Embryonic facial prominence (tissue), 1 donor: ENCODE measurements around the gene NCAPD2.

ENCODE experiments used
- DNase-seq: peaks from one replicate; pipeline ENCODE4 v3.0.0-alpha.2; 2016; ENCODE audit errors: extremely low spot score

Gene NCAPD2

GRCh38 chr12:6493497-6494257, at the start of gene NCAPD2:
NCAPD2 (plus strand) TSS chr12:6494102; CDS start chr12:6495099, 997 bp downstream.
- DNase-seq, result peak; percentile 92

GRCh38 chr12:6444704-6445688, 48.9 kb upstream of the NCAPD2 start, which contains the start of gene CD27:
CD27 (plus strand) TSS chr12:6444955; CDS start chr12:6445096, 141 bp downstream.
- DNase-seq, result no peak

- DNase-seq, result no peak
These were observed 43.6 kb upstream of the NCAPD2 start for GRCh38 chr12:6450091-6450868.

DNA sequence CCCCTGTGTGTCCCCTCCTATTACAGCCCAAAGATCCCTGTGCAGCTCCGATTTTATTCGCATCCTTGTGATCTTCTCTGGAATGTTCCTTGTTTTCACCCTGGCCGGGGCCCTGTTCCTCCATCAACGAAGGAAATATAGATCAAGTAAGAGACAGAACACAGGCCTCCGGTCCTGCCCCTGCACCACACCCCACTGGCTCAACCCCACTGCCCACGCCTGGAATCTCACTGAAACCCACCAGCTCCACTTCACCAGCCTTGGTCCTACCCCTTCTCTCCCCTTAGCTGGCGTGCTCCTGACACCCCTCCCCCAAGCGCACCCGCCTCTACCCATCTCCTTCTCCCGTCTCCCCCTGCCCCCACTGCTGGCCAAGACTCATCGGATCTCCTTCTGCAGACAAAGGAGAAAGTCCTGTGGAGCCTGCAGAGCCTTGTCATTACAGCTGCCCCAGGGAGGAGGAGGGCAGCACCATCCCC, 43.0 kb upstream of the NCAPD2 start:
- DNase-seq, result no peak

- DNase-seq, result peak; percentile 57
These were observed 42.3 kb upstream of the NCAPD2 start, which contains the start of gene TAPBPL for GRCh38 chr12:6451348-6452244. TAPBPL (plus strand) TSS chr12:6452042; CDS start chr12:6452249, 207 bp downstream.

DNA sequence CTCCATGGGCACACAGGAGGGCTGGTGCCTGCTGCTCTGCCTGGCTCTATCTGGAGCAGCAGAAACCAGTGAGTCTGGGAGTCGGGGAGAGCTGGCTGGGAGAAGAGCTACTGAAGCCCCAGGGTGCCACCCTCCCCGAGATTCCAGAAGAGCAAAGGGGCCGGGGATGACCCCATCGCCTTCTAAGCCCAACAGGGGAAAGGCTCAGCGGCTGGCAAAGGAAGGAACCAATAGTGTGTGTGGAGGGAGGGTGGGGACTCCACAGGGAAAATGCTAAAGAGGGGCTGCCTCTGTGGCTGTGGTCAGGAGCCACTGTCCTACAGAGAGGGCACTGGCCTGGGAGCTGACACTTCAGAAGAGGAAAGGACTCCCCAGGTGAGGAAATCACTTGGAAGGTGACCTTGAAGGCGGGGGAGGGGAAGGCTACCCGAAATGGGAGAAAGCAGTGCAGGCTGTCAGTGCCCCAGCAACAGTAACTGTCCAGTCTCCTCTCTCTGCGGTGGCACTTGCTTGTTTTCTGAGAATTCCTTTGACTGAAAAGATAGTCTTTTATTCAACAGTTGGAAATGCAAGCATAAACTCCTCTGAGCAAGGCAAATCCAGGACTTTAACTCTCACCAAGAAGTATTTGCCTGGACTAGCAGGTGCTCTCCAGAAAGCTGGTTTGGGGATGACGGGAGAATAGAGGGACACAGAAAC, 41.5 kb upstream of the NCAPD2 start:
- no peak for DNase-seq

GRCh38 chr12:6452944-6453630, 40.8 kb upstream of the NCAPD2 start:
- no peak for DNase-seq

GRCh38 chr12:6457220-6457945, 36.5 kb upstream of the NCAPD2 start:
- no peak for DNase-seq

- DNase-seq, result no peak
These were observed 35.5 kb upstream of the NCAPD2 start for GRCh38 chr12:6458281-6459003.

GRCh38 chr12:6459004-6459337, 34.9 kb upstream of the NCAPD2 start:
- no peak for DNase-seq

DNA sequence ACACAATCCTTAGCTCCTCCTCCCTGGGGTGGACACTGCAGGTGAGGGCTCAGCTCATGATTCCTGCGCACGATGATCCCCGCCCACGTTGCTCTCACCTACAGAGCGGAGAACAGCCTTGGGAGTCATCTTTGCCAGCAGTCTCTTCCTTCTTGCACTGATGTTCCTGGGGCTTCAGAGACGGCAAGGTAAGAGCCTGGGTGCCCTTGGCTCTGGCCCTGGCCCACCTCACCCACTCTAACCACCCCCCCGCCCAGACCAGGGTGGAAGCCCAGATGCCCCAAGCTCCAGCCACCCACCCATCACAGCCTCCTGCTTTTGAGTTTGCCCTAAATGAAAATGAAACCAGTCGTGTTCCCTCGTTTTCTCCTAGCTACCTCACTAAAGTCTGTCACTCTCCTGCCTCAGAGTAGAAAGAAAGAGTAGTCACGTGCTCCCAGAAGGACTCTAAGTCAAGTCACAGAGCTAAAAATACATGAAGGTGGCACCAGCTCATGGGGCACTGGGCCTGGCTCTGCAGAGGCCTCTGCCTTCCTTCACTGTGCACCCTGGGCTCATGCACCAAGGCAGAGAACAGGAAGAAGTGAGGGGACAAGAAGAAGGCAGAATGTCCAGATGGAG, 33.0 kb upstream of the NCAPD2 start:
- no peak for DNase-seq

- DNase-seq, result no peak
These were observed 32.3 kb upstream of the NCAPD2 start for GRCh38 chr12:6461401-6462233.

DNA sequence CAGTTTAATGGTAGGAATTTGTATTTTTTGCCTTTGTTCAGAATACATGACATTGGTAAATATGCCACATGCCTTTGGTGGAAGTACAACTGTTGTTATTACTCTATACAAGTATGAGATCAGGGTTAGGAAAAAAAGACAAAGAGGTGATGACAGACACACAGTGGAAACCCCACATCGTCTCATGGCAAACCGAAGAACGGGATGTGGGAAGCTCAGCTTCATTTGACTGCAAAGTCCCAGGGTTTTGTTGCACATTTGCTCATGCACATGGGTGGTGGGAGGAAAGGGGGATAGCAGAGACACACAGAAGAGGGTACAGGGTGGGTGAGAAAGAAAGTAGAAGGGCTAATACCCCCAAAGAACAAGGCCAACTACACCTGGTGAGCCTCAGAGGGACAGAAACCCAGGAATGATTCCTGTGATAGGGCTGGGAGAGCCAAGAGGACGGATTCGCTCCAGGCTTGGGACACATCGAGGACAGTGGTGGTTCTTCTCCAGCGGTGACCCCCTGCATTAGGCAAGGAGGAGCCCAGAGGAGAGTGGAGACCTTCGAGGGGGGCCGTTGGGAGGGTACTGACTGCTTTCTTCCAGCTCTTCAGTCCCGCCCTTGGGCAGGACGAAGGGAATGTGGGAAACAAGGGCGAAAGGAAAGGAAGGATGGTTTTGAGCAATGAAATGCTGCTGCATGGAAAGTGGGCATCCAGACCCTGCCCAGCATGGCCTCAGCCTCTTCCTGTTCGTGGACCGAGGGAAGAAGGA, 31.5 kb upstream of the NCAPD2 start:
- DNase-seq, result no peak

- no peak for DNase-seq
These were observed 30.7 kb upstream of the NCAPD2 start for GRCh38 chr12:6463216-6463615.

GRCh38 chr12:6463858-6464257, 30.0 kb upstream of the NCAPD2 start:
- no peak for DNase-seq

DNA sequence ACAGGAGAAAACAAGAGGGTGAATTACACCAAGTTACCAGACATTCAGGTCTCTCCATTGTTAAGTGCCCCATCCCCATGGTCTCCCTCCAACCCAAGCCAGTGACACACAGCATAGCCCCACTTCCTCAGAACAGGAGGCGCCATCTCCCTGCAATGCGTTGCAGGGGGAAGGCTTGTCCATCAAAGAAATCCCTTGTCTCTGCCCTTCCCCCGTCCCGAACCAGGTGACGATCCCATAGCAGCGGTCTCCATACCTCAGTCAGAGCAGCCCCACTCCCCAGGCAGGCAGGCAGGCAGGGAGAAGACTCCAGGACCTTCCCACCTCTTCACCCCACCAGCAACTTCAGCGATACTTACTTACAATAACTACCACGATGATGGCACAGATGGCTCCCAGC, 29.4 kb upstream of the NCAPD2 start:
- DNase-seq, result no peak
